ENCODE data around the gene ALG12. TPM values are rescaled to one million over a fixed set of nuclear protein-coding genes. Genes with fewer than 3 reads are reported as not detected.

Gene ALG12
- total and polyA plus RNA-seq, 2 of the 4 experiments (the other 2 are of a cell fraction): 7.2 to 10.9 TPM

GRCh38 chr22:49856343-49856742 is 61.9 kb downstream of the ALG12 start:
- Histone ChIP-seq H3K18ac (ENCODE audit: low read depth, low read length) (no peak overlapping the region), H4K20me1 (ENCODE audit: insufficient read depth, low read length) (peaks cover 63% of the 10 kb centered on the region), H3K4me3 (ENCODE audit: insufficient read depth, low read depth, low read length) (no peak overlapping the region), H3K56ac (ENCODE audit: extremely low read depth, insufficient read depth, low read length) (no peak overlapping the region), H4K8ac (ENCODE audit: low read depth in 2 of 2, low read length in 2 of 2) (no peak overlapping the region), H4K91ac (ENCODE audit: insufficient read depth, low read depth, low read length) (no peak overlapping the region), H3K9ac (ENCODE audit: low read depth, low read length) (no peak overlapping the region), H3K4me1 (ENCODE audit: control insufficient read depth, insufficient read depth, low read length) (peaks cover 6% of the 10 kb centered on the region), H3K4me2 (ENCODE audit: low read depth, low read length) (no peak overlapping the region), H2AK9ac (replicated peaks; ENCODE audit: low read depth, low read length, poor library complexity) (no peak overlapping the region), H2AFZ (replicated peaks; ENCODE audit: low read length, poor library complexity) (no peak overlapping the region), H3K9me3 (ENCODE audit: control insufficient read depth, insufficient read depth, low read length) (no peaks in the 10 kb centered on the region), H2AK5ac (ENCODE audit: low read depth, low read length) (no peak overlapping the region; the same call in 1 of the 2 replicates), H3K23ac (ENCODE audit: low read depth, low read length) (no peak overlapping the region), H3K9me1 (ENCODE audit: insufficient read depth, low read length) (peaks cover 3% of the 10 kb centered on the region; the same call in 1 of the 2 replicates), H3K4ac (ENCODE audit: low read depth, low read length) (no peak overlapping the region), H3K79me1 (ENCODE audit: low read depth in 1 of 2, low read length in 2 of 2) (peaks cover 15 to 56% of the 10 kb centered on the region in 2 experiments), H3K27ac (ENCODE audit: insufficient read depth, low read length) (no peak overlapping the region), H2BK15ac (ENCODE audit: low read depth, low read length) (no peak overlapping the region), H3K14ac (replicated peaks; ENCODE audit: low read depth, low read length) (no peak overlapping the region), H2BK20ac (ENCODE audit: low read depth, low read length) (no peak overlapping the region), H3K36me3 (ENCODE audit: control insufficient read depth, insufficient read depth, low read length) (peaks cover 5% of the 10 kb centered on the region), H2BK120ac (ENCODE audit: low read depth, low read length) (no peak overlapping the region), H2BK5ac (ENCODE audit: low read depth, low read length, poor library complexity, severe bottlenecking) (no peak overlapping the region), H4K5ac (ENCODE audit: low read depth, low read length) (no peak overlapping the region), H3K27me3 (ENCODE audit: control insufficient read depth, insufficient read depth, low read length) (peaks cover 2% of the 10 kb centered on the region; the same call in 1 of the 2 replicates)
- no peak for ATAC-seq (ENCODE audit: low read depth)
- CTCF ChIA-PET: no interaction called here
- BruUV-seq (replicated peaks): no TSS peak
- POLR2A ChIA-PET (ENCODE audit: unreplicated experiment): no interaction called here
- 100% methylated on average over 3 of the region's 23 CpGs; no CpG with 5 or more reads in 1 of the 2 experiments for WGBS, 2 experiments (ENCODE audit: extremely low coverage in 2 of 2, insufficient read length in 1 of 2)
- TF ChIP-seq SMC3 (IDR thresholded peaks at IDR 0.05; ENCODE audit: low read depth, low read length): no peak
- no peak for TF ChIP-seq BHLHE40 (IDR thresholded peaks at IDR 0.05; ENCODE audit: low read depth, low read length)
- TF ChIP-seq POLR2A (IDR thresholded peaks at IDR 0.05; ENCODE audit: low read depth, low read length): no peak
- no peak for TF ChIP-seq RAD21 (IDR thresholded peaks at IDR 0.05; ENCODE audit: low read length)
- no peak for TF ChIP-seq CEBPB (IDR thresholded peaks at IDR 0.05; ENCODE audit: low read depth, low read length)
- TF ChIP-seq USF2 (IDR thresholded peaks at IDR 0.05; ENCODE audit: low read depth, low read length): no peak
- TF ChIP-seq RFX5 (IDR thresholded peaks at IDR 0.05; ENCODE audit: low read depth, low read length): no peak
- no peak for TF ChIP-seq ELK1 (IDR thresholded peaks at IDR 0.05; ENCODE audit: borderline replicate concordance, low read depth, low read length)
- no peak for TF ChIP-seq FOS (IDR thresholded peaks at IDR 0.05; ENCODE audit: low read depth, low read length)
- TF ChIP-seq CTCF (conservative IDR thresholded peaks at IDR 0.05; ENCODE audit: low read depth, low read length): no peak
- TF ChIP-seq NFE2L2 (IDR thresholded peaks at IDR 0.05; ENCODE audit: low read depth, low read length): no peak
- TF ChIP-seq MAZ (IDR thresholded peaks at IDR 0.05; ENCODE audit: borderline replicate concordance, low read depth, low read length): no peak
- no peak for TF ChIP-seq MAFK (IDR thresholded peaks at IDR 0.05; ENCODE audit: low read depth, low read length)
- TF ChIP-seq RCOR1 (IDR thresholded peaks at IDR 0.05; ENCODE audit: insufficient replicate concordance, low read length): no peak
- no peak for TF ChIP-seq MXI1 (IDR thresholded peaks at IDR 0.05; ENCODE audit: borderline replicate concordance, low read depth, low read length)
- no peak for TF ChIP-seq CHD1 (IDR thresholded peaks at IDR 0.05; ENCODE audit: low read depth, low read length)
- intact Hi-C loops (cut with micrococcal nuclease) (no loop called here), in situ Hi-C loops (cut with MboI; ENCODE audit: low sequenced_read_pairs) (no loop called here), dilution Hi-C loops (cut with HindIII; ENCODE audit: low sequenced_read_pairs, unreplicated experiment) (no loop called here)
- DNase-seq: no peak

Data from IMR-90 (cell line).